Middle frontal gyrus (tissue), 1 donor: ENCODE results near the gene INIP.
"Not testable (repeated sequence)": the region's sequence is repeated elsewhere in the genome, so short reads cannot be mapped to it uniquely, and the experiment has no call there.

Experiments
- DNase-seq: peaks from one replicate; pipeline ENCODE4 v3.0.0-alpha.2; 2015; ENCODE audit warnings: low spot score; ENCODE audit errors: extremely low spot score

Gene INIP

GRCh38 chr9:112743216-112743836, 25.4 kb upstream of the INIP start:
- no peak for DNase-seq

- no peak for DNase-seq
Measured at GRCh38 chr9:112734892-112735291, 17.0 kb upstream of the INIP start.

GRCh38 chr9:112731971-112732370, 14.1 kb upstream of the INIP start:
- DNase-seq = no peak

- no peak for DNase-seq
Measured at GRCh38 chr9:112728401-112728800, 10.5 kb upstream of the INIP start.

DNA sequence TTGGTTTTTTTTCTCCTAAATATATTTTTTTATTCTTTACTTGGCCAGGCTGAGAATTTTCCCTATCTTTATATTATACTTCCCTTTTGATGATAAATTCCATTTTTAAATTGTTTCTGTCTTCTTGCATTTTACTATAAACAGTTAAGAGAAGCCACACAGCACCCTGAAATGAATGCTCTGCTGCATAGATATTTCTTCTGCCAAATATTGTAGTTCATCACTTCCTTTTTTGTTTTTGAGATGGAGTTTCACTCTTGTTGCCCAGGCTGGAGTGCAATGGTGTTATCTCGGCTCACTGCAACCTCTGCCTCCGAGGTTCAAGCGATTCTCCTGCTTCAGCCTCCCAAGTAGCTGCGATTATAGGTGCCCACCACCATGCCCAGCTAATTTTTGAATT, 8.5 kb upstream of the INIP start:
- no peak for DNase-seq

DNA sequence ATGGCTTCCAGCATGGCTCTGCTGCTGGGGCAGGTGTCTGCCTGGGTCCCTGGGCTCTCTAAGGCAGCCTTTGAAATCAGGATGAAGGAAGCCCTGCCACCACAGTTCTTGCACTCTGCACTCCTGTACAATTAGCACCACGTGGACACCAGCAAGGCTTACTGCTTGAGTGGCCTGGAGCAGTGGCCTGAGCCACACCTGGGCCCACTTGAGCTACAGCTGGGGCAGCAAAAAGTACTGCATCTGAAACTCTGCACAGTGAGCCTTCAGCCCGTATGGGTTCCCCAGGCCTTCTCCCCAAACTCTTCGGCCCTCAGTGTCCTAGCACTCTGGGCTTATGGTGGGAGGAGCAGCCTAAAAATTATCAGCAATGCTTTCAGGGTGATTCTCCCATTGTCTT, 8.0 kb upstream of the INIP start:
- no peak for DNase-seq

- DNase-seq = not testable (repeated sequence)
Measured at GRCh38 chr9:112722749-112723148, 4.8 kb upstream of the INIP start.

GRCh38 chr9:112720113-112720780, 2.3 kb upstream of the INIP start:
- no peak for DNase-seq

GRCh38 chr9:112719696-112720095, 1.8 kb upstream of the INIP start:
- no peak for DNase-seq

GRCh38 chr9:112719241-112719691, 1.3 kb upstream of the INIP start:
- DNase-seq = no peak

- DNase-seq = no peak
Measured at GRCh38 chr9:112712678-112713077, 5.2 kb downstream of the INIP start.

- peak; percentile 46 for DNase-seq
Measured at GRCh38 chr9:112711050-112711689, 6.7 kb downstream of the INIP start.

- DNase-seq = peak; percentile 30
Measured at GRCh38 chr9:112705768-112706427, 12.0 kb downstream of the INIP start.

DNA sequence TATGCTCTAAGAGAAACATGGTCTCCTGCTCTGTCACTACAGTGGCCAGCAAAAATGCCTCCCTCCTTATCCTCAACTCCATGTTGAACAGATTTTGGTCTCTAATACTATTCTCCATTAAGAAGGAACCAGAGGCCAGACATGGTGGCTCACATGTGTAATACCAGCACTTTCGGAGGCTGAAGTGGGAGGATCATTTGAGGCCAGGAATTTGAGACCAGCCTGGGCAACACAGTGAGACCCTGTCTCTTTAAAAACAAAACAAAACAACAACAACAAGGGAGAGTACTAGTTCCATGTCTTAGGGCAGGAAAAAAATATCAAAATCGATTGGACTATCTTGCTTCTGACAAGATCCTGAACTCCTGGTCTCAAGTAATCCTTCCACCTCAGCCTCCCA, 14.6 kb downstream of the INIP start:
- DNase-seq = no peak

DNA sequence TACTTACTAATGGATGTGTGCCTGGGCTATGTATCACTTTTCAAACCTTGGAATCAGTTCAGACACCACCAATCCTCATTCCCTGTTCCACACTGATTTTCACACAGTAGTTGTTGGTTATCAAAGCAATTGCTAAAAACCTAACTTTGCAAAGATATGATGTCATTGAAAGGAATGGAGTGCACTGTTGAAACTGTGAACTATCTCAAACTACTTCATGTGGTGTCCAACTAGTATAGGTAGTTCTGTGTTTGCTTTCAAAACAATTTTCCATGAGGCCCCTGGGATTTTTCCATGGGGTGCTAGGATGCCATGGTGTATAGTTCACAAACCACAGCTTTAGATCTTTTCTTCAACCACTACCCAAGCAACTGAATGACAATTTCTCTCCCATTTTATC, 17.8 kb downstream of the INIP start:
- DNase-seq = no peak

GRCh38 chr9:112699230-112699629, 18.7 kb downstream of the INIP start:
- DNase-seq = no peak

DNA sequence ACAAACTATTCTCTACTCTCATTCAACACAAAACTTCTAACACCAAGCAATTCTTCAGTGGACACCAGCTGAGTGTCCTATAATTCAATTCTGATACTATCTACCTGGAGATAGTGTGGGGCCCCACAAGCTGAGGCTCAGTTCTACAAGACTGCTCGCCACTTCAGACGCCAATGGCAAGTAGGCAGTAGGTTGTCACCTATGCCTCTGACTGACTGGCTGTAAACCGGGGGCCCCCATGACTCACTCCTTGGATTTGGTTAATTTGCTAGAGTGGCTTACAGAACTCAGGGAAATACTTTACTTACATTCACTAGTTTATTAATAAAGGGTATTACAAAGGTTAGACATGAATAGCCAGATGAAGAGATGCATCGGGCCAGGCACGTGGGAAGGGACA, 21.5 kb downstream of the INIP start:
- DNase-seq = no peak

DNA sequence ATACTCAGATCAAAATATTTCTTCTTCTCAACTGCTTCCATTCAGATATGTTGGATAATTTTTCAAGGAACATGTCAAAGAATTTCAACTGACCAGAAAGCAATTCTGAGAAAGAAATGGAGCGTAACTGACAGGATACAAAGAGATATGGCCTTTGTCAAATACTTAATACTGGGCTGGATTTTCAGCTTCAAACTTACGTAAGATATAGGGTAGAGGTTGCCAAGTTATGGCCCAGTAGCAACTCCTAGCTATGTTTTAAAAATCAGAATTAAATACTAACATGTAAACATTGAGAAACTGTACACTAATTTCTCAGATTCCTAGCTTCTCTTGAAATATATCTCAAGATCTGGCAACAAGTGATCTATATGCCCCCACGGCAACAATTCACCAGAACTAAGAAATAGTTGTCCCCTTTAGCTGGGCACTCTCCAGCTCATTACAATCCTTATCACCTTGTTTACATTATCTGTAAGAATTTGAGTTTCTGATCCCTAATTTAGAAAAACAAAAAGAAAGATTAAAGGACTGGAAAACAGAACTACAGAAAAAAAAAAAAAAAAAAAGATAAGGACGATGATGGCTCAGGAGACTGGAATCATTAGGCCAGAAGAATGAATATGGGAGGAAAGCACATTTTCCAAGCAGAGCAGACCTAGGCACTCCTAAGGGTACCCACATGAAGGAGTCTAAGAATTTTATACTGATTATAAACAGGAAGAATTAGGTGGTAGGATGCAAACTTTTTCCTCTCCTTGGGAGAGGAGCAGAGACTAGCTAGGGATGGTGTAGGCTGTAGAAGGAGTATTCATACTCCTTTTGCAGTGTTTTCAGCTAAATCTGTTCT, 23.0 kb downstream of the INIP start:
- DNase-seq = no peak

DNA sequence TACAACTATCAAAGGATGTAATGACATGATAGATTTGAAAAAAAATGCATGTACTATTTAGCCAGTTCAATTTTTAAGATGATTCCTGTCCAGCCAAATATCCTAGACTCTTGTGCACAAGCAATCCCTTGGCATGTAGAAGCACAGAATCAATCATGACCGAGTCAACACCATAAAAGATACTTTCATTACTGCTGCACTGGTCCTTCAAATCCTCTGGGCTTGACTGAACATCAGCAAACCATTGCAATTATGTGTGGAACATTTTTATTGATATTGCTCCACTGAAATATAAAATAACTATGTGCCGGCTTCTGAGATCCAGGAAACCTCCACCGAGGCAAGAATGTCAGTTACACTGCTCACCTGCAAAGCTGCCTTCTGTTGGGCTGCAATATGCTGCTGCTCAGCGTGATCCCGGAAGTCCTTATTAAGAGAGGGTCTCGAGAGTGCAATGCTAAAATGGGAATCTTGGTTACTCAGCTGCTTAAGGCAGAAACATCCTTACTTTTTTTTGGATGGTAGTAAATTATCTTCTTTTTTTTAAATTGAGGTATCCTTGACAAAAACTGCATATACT, 28.7 kb downstream of the INIP start:
- DNase-seq = no peak

DNA sequence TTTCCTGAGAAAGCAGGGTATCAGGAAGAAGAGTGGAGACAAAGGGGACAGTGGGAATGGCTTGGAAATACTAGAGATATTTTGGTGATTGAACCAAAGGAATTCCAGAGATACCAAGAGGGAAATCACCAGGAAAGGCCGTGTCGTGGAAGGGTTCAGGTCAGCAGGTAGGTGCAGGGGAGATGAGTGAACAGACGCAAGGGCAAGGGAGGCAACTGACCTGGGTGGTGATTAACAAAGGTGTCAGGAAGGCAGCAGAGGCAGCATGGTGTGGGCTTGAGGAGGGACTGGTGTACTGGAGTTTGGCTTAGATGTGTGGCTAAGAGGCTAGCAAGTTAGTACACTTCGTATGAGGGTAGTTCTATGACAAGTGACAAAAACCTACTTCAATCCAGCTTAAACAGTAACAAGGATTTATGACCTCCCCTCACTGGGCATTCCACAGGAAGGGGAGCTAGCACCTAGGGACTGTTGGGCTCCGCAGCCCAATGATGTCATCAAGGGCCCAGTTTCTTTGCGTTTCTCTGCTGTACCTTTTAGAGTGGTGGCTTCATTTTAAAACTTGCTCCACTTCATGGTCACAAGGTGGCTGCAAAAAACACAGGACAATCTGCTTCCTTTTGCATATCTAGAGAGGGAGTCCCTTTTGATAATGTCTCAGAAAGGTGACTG, 37.0 kb downstream of the INIP start:
- no peak for DNase-seq
